HG02943 (cell line): ENCODE measurements around the gene FAM149A.

ENCODE experiments used
- ATAC-seq: cut with Tn5 transposase; IDR thresholded peaks from one replicate; pipeline ENCODE4 v1.9.1; 2021; ENCODE audit warnings: mild to moderate bottlenecking, low read depth, moderate library complexity; ENCODE audit not compliant: unreplicated experiment

Gene FAM149A

DNA sequence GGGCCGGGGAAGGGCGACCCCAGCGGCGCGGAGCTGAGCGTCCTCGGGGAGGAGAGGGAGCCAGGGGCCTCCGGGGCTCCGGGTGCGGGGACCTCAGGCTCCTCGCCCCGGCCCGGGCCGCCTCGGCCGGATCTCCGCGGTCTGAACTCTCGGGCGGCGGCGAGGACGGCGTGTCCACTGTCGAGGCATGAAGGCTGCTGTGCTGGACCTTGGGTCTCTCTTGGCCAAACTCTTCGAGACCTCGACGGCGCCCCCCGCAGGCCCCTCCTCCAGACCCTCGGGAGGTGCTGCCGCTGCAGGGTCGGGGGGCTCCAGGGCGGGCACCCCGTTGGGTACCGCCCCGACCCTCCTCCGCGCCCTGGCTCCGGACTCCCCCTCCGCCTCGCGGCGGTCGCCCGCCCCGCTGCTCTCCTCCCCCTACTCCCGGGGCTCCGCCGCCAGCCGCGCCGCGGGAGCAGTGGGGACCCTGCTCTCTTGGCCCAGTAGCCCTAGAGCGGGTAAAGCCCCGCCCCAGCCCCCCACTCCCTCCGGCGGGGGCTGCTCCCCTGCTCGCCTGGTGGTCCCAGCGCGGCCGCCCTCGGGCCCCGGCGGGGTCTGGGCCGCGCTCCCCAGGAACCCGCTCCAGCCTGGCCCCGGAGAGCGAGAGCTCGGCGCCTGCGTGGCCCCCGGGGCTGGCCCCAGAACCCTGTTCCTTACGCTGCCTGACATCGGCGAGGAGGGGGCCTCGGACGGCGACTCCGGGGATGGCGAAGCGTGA, 564 bp downstream of the FAM149A start:
- peak; percentile 29 for ATAC-seq

DNA sequence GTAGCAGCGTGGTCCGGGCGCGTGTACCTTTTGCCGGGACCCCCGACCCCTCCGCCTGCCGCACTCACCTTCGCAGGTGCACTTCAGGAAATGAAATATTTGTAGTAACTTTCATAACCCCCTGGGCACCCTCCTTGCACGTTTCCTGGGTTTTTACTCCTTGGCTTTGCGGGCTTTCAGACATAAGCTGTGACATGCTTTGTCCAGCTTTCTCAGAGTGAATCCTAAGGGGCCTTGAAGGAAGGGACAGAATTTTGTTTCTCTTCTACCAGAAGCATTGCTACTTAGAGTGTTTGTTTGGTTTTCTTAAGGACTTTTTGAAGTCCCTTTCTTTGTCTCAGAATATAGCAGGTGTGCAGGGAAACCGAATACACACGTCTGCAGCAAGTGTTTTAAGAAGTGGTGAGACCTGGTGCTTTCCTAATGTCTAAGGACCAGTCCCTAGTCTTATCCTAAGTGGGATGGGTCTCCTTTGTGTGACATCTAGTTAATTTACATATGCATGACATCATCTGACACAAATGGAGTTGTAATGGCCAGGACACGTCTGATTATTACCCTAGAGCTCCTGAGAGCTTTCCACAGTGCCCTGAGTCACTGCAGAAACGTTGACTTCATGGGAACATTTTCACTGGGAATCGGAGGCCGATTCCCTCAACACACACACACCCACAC, 1.3 kb downstream of the FAM149A start:
- no peak for ATAC-seq

DNA sequence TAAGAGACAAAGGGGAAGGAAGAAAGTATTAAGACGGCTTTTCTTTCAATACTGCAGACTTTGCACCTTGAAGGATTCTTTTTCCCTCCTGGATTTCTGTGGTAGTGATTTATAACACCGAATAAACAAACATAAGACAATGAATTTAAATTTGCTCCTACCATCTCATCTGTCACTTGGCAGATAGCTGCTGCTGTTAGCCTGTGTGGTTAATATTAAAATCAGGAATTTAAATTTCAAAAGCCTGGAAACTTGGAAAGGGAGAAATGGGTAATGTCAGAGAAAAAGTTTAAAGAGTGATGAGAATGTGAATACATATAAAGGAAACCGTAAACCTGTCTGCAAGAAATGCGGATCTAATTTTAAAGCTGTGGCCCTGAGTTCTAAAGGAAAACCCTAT, 3.4 kb downstream of the FAM149A start:
- no peak for ATAC-seq

DNA sequence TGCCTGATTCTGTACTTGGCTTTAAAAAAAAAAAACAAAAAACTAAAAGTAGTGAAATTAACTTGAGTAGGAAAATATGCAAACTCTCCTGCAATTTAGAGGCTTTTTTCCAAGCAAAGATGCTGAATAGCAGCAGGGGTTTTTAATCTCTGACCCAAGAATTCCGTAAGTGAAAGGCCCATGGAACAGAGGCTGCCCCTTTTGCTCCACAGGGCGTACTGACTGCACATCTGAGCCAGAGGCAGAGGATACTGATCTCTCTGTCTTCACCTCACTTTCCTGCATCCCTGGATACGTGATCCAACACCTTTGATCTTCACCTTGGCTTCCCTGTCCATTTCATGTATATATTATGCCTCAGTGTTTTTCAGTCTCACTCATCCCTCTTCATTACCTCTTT, 3.9 kb downstream of the FAM149A start:
- ATAC-seq = no peak

DNA sequence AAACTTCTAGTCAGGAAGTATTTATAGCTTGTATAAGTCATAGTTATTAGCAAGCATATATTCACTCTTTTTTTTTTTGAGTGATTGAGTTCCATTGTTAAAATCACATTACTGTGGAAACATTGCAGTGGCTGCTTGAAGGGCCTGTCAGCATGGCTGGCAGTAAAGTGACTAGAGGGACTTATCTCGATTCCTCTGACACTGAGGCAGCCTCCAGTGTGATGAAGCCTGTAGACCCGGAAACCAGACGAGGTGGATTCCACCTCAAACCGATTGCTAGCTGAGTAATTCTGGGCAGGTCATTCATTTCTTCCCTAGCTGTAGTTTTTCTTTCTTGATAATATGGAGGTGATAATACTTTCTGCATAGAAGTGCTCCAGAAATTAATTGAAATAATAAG, 4.7 kb downstream of the FAM149A start:
- no peak for ATAC-seq

DNA sequence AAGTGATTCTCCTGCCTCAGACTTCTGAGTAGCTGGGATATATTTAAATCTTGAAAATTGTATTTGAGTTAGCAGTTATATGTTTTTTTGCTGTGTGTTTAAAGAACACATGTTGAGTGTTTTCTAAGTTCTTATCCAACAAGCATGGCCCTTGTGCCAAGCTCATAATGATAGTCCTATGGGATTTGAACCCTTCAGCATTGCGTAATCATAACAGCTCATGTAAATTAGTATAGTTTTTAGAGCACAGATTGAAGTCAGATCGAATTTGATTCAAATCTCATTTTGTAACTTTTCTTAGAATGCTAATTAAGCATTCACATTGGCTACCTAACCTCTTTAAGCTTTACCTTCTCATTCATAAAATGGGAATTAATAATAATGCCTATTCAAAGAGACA, 12.2 kb downstream of the FAM149A start:
- no peak for ATAC-seq

DNA sequence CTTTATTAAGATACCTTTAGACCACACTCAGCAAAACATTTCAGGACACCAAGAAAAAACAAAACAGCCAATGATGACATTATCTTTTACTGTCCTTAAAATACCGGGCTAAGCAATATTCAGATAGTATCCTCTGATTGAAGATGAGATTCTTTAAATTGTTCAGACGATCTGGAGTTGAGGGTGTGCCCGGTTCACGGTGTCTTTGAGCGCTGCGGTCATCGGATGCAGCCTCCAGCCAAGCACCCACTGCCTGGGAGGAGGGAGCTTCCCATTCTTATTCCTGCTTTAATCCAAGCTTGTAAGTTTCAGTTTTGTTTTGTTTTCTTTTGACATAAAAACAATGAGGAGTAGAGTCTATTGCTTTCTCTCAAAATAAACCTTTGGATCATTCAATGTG, 14.1 kb downstream of the FAM149A start:
- ATAC-seq = no peak

DNA sequence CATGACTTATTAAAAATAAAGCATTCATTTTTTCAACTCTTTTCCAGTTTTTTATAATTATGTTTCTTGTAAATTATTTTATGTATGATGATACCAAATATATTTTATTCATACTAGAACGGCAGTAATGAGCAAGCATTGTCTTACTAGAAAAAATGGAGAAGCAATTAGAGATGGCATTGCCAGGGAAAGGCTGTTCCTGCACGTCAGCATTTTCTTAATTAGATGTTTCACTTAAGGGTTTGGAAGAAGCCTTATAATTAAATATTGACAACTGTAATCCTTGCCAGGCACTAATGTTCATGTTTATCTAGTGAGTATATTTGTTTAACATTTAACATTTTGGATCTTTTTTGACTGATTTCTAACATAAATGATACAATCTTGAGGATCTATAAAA, 16.6 kb downstream of the FAM149A start:
- no peak for ATAC-seq

DNA sequence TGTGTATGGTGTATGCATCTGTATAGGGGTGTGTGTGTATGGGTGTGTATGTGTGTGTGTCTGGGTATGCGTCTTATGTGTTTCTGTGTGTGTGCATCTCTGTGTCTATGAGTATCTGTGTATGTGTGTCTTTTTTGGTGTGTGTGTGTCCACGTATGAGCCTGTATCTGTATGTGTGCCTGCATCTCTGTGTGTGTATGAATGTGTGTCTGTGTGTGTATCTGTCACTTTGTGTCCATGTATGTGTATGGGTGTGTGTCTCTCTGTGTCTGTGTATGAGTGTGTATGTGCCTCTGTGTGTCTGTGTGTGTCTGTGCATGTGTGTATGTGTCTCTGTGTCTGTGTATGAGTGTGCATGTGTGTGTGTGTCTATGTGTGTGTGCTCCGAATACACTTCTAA, 24.3 kb downstream of the FAM149A start:
- ATAC-seq = no peak

DNA sequence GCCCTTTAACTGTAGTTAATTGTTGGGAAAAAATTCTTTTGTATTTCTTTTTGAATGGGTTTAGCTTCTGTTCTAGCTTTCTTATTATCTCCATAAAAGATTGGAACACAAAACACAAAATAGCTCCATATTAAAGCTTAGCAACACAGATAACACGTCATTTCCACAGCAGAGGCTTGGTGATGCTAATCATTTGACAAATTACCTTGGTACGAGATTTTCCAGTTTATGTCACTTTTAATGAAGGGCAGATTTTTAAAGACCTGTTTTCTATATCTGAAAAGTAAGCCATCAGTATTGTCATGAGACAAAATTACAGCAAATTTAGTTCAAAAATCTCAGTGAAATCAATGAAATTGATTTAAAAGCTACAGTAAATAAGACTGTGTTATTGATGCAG, 27.4 kb downstream of the FAM149A start:
- ATAC-seq = no peak

DNA sequence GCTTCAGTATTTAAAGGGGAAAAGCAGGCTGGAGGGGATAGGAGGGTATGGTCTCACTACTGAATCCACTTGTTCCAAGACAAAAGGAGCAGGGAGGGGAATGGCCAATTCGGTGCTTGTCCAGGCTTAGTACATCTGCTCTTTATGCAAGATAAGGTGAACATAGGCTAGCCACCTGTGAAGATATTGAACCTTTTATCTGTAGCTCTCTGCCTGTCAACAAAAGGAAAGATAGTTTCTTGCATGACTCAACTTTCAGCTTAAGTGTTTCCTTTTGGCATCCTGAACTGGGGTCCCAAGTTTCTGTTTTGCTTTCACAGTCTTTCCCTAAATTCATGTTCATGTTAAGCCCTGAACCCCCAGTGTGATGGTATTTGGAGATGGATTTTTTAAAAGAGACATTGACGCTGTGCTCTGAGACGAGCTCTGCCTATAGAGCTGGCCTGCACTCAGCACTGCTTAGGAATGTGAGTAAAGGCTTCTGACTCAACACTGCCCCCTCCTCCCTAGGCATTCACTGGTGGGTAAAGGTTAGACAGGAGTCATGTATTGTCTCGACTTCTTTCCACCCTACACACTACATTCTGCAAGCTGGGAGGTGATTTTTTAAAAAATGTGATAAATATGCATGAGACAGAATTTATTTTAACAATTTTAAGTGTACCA, 28.2 kb downstream of the FAM149A start:
- no peak for ATAC-seq

DNA sequence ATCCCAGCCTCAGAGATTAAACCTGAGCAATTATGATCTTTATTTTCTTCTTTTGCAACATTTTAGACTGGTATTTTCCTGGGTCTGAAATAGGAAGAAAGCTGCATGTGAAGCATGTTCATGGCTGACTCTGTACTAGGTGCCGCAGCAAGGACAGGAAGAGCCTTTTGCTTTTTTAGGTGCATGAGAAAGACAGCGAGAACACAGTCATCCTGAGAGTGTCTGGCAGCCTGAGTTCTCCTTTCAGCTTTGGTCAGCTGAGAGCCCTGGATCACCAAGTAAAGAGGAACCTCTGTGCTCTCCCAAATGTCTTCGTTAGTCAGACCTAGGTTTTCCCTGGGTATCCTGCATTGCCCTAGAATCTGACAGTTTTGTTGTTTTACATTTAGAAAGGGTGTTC, 29.8 kb downstream of the FAM149A start:
- peak; percentile 98 for ATAC-seq

DNA sequence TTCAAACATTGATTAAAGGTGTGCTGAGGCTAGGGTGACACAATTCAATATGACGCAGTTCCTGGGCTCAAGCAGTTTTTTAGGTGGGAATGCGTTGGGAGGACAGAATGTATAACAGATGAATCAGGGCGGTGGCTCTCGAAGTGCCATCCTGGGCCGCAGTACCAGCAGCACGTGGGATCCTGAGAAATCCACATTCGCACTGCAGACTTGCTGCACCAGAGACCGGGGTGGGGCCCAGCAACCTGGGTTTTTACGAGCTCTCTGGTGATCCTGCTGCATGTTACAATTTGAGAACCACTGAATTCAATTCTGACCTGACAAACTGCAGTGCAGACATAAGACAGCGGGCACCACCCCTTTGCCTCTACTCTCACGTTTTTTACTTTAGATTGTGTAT, 30.4 kb downstream of the FAM149A start:
- ATAC-seq = no peak

DNA sequence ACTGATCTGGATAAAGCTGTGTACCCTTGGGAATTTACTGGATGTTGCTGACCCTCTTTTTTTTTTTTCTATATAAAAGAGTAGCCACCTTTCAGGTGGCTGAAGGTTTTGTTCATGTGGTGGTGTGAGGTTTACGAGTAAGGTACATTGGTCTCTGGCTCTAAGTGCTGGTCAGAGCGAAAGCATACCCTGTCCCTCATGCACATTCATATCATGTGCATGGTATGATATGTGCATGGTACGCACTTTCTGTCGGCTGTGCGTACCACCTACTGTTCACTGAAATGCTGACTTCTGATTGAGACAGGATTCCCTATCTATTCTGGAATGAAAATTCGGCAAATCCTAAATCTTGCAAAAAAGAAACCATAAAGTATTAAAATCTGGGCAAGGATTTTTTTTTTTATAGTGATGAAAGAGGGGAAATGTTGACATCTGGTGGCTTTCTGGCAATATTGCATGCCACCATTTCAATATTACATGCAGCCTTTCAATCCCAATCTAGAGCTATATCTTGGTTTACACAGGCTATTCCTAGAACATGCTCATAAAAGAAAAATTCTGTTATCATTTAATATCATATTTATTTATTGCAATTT, 32.8 kb downstream of the FAM149A start:
- no peak for ATAC-seq

DNA sequence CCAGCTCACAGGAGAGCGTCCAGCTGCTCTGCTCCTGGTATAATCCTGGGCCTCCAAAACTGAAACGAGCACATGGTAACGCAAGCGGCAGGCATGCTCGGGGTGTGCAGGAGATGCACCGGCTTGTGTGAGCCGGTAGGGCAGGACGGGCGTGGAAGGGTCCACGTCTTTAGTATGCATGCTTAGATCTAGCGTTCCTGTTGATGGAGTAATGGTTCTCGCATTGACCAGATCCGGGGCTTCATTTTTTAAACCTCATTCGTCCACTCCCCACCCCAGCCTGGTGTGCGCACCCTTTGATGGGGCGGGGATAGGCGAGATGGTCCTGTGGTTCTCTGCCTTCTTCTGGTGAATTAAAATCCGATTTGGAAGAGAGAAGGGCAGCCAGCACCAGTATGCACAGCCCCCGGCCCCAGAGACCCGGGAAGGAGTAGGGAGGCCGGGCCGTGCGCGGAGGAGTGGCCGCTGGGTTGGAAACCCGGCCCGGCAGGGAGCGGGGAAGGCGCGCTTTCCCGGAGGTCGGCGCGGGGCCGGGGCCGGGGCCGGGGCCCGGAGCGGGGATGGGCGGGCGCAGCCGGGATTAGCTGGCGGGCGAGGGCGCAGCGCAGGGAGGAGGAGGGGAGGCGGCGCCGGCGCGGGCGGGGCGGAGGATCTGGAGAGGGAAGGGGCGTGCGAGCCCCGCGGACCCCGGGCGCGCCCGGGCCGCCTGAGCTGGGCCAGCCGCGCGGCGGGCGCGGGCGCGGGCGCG, 39.9 kb downstream of the FAM149A start:
- peak; percentile 47 for ATAC-seq

DNA sequence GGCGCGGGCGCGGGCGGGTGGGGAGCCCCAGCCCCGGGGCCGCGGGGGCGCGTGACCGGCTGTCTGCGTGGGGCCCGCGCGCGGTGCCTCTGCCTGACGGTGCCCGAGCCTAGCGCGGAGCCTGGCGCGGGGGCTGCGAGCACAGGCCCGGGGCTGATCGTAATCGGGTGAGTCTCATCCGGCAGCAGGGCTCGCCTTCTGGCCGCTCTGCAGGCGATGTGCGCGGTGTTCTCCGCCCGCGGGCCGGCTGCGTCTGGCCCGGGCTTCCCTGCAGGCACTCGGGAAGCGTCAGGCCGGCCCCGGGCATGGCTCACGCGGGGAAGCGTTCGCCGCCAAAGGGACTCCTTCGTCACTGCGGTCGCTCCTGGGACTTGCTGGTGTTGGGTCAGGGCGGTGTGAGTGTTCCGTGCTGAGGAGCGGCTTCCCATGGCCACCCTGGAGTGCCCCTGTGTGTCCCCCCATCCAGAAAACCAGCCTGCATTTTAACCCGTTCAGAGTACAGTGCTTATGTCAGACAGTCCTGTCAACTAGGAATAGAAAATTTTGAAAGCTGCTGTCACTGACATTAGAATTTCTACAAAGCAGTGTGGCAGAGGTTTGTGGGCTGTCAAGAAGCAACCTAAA, 40.6 kb downstream of the FAM149A start:
- peak; percentile 47 for ATAC-seq

DNA sequence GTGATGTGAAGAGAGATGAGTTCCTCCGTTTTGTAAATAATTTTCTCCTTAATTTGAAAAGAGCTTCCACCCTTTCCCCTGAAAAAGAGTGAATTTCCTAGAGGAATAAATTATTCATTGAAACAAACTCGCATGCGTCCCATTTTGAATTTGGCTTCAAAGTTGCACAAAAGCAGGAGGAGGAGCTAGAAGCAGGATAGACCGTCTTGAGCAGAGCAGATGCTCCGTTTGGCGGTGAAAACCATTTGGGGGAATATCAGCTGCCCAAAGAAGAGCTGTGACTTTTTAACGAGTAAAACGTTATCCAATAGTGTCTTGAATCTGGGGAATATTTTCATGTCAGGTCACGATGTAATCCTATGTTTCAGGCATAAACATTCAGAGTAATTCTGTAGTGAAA, 42.0 kb downstream of the FAM149A start:
- no peak for ATAC-seq

DNA sequence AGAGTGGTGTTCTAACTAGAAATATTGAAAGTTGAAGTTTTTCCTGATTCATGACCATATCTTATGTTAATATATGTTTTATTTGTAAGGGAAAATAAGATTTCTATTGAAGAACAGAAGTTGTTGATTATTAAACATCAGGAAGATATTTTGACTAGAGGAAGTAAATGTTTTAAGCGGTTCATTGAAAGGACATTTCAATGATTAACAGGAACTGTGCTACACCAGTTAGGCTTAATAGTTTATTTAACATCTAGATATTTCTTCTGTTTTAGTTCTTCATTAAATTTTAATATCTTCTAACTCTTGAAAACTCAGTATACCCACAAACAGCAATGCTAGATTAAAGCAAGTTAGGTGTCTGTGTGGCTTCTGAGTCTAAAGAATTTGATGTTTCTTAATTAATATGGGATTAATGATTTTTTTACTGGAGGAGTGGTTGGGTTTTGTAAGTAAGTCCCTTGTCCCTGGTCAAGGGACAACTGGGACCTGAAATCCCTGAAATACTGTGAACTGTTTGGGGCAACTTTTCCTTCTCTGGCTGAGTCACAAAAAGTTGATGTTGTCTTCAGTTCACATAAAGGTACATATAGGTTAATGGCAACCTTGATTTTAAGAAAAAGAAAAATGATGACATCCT, 44.0 kb downstream of the FAM149A start:
- no peak for ATAC-seq

DNA sequence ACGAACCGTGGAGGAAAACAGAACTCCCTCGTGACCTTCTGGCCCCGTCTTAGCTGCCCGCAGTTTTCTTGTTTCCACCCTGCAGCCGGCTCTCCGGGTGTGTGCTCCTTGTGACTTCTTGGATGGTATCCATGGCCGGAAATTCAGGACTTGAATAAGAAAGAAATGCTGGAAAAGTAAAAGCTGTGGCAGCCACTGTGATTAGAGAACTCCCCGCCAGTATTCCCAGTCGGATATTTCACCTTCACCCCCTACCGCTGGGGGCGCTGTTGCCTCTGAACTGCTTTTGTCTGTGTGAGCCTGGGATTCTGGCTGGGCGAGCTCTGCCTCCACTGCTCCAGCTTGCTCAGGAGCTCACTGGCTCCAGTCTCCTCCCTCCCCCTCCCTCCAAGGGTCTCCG, 45.4 kb downstream of the FAM149A start:
- no peak for ATAC-seq

DNA sequence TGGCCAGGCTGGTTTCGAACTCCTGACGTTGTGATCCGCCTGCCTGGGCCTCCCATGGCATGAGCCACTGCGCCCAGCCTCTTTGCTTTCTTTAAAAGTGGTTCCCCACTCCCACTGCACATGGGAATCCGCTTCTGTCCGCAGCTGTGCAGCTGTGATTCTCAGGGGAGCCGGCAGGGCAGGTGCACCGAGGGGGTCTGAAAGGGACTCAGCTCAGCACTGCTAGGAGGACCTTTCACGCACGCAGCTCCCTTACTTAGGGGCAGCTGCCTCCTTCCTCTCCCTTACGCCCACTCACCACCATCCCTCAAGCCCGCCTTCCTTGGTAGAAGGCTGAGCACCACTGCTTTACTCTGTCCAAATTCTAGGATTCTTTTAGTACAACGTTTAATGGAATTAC, 46.4 kb downstream of the FAM149A start:
- ATAC-seq = no peak
